Stimulated activated CD4-positive, alpha-beta T cell treated with anti-CD3 and anti-CD28 coated beads, Interleukin-2, amount 100 ng/mL, for 24 hours (primary cell): ENCODE measurements around the gene ECD.
A peak's percentile ranks its signal among the peaks of the same experiment; 100 is the strongest.
"Not testable (repeated sequence)": the region's sequence is repeated elsewhere in the genome, so short reads cannot be mapped to it uniquely, and the experiment has no call there.

Experiments used
- DNase-seq, 2 donors: peaks; one replicate each; pipeline ENCODE4 v3.0.0-alpha.2; 2020

Gene ECD

GRCh38 chr10:73156054-73156453 is 11.8 kb downstream of the ECD start:
- DNase-seq = no peak

- no peak for DNase-seq
Measured at GRCh38 chr10:73152009-73152408, 15.8 kb downstream of the ECD start.

- not testable (repeated sequence) for DNase-seq
Measured at GRCh38 chr10:73150633-73151413, 17.0 kb downstream of the ECD start.

- DNase-seq = no peak
Measured at GRCh38 chr10:73141603-73142002, 26.2 kb downstream of the ECD start.

GRCh38 chr10:73139251-73139650 is 28.6 kb downstream of the ECD start:
- DNase-seq = no peak

GRCh38 chr10:73136627-73137026 is 31.2 kb downstream of the ECD start:
- no peak for DNase-seq

- no peak for DNase-seq
Measured at GRCh38 chr10:73134727-73135126, 33.1 kb downstream of the ECD start.

GRCh38 chr10:73131913-73132686 is 35.7 kb downstream of the ECD start:
- DNase-seq = no peak

GRCh38 chr10:73131301-73131700 is 36.5 kb downstream of the ECD start:
- DNase-seq = no peak

- no peak for DNase-seq
Measured at GRCh38 chr10:73126343-73126742, 41.5 kb downstream of the ECD start.

- DNase-seq = no peak
Measured at GRCh38 chr10:73119952-73120351, 47.9 kb downstream of the ECD start.

GRCh38 chr10:73119457-73119856 is 48.4 kb downstream of the ECD start:
- no peak for DNase-seq

GRCh38 chr10:73117976-73118743 is 49.6 kb downstream of the ECD start:
- DNase-seq = no peak

- DNase-seq = no peak
Measured at GRCh38 chr10:73116017-73116416, 51.8 kb downstream of the ECD start.

- no peak for DNase-seq
Measured at GRCh38 chr10:73113551-73113950, 54.3 kb downstream of the ECD start.

GRCh38 chr10:73112032-73112431 is 55.8 kb downstream of the ECD start:
- DNase-seq = not testable (repeated sequence)

- peak; percentile 39 to 55 for DNase-seq
Measured at GRCh38 chr10:73110345-73110849, 57.4 kb downstream of the ECD start, which contains the start of gene NUDT13. Gene NUDT13 (plus strand): TSS chr10:73110455. CDS start chr10:73114366, 3,911 bp downstream.

- not testable (repeated sequence) for DNase-seq
Measured at GRCh38 chr10:73109248-73109652, 58.6 kb downstream of the ECD start.

- DNase-seq = no peak
Measured at GRCh38 chr10:73106301-73106700, 61.5 kb downstream of the ECD start.

GRCh38 chr10:73099141-73099540 is 68.7 kb downstream of the ECD start:
- no peak for DNase-seq

GRCh38 chr10:73097305-73097670 is 70.5 kb downstream of the ECD start:
- DNase-seq = no peak

GRCh38 chr10:73096449-73097304 is 71.1 kb downstream of the ECD start, which contains the start of gene P4HA1:
Gene P4HA1 (minus strand): TSS chr10:73096866. CDS start chr10:73074883, 21,983 bp downstream.
- DNase-seq = peak; percentile 98
